GM10847 (cell line): Measurements from ENCODE around the gene PHEX.

Source experiments
- POLR2A ChIP-seq: IDR thresholded peaks from 2 replicates; pipeline ENCODE4 v1.6.1; 2011; ENCODE audit not compliant: insufficient read length; ENCODE audit errors: extremely low read depth

The PHEX gene

GRCh38 chrX:22069586-22069985 is 37.5 kb downstream of the PHEX start:
- TF ChIP-seq POLR2A, result no peak

GRCh38 chrX:22073928-22074327 is 41.8 kb downstream of the PHEX start:
- TF ChIP-seq POLR2A, result no peak

DNA sequence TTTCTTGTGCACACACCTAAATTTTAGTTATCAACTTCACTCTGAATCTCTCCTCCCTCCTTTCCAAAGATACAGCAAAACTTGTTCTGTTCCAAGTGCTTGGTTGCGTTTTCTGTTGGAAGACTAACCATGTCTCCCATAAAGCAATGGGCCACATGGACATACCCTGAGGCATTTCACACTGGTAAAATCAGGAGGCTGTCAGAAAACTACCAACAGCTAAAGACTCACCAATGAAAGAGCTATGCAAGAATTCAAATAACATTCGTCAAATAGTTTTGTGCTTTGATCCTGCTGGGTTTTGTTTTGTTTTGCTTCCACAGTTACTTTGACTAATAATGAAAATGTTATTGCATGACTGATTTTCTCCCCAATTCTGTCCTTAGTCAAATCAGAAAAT is 46.0 kb downstream of the PHEX start:
- no peak for TF ChIP-seq POLR2A

DNA sequence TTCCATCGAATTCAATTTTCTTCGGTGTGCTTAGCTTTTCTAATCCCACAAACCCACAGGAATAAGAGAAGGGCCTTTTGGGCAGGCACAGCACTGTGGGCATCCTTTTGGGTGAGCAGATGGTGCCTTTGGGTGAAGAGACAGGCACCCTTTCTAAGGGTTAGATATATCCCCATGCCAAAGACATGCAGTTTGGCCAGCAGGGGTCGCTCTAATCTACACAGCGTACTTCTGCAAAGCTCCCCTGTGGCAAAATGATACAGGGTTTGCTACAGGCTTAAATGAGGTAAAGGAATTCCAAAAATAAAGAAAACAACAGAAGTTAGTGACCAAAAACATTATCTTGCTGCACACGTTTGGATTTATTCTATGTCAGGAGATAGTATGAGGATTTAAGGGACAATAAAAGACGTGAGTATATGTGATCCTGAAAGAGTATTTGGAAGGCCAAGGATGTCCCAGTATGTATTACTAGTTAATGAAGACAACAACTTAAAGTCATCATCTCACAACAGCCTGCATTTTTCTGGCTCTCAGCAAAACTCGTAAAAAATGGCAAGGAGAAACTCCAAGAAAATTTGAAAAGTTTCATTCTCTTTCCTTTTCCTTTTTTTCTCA is 49.5 kb downstream of the PHEX start:
- TF ChIP-seq POLR2A, result no peak

- TF ChIP-seq POLR2A, result no peak
These were observed 53.9 kb downstream of the PHEX start for GRCh38 chrX:22086003-22086402.

GRCh38 chrX:22087011-22087557 is 55.0 kb downstream of the PHEX start:
- no peak for TF ChIP-seq POLR2A

- TF ChIP-seq POLR2A, result no peak
These were observed 56.2 kb downstream of the PHEX start for GRCh38 chrX:22088326-22088725.

DNA sequence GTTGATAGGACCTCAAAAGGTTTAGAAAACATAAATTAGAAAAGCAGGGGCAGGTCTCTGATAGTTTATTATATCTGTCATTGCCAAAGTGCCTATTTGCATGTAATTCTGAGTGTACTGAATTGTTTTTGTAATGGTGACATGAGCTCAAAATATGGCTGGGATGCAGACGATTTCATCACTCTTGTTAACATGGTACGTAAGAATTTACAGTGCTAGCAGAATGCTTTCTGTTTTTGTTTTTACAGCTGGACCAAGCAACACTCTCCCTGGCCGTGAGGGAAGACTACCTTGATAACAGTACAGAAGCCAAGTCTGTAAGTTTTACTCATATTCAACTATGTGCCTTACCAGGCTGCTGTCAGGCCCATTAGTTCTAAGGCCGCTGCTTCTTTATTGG is 58.1 kb downstream of the PHEX start:
- TF ChIP-seq POLR2A, result no peak

- TF ChIP-seq POLR2A, result no peak
These were observed 61.4 kb downstream of the PHEX start for GRCh38 chrX:22093550-22093949.

DNA sequence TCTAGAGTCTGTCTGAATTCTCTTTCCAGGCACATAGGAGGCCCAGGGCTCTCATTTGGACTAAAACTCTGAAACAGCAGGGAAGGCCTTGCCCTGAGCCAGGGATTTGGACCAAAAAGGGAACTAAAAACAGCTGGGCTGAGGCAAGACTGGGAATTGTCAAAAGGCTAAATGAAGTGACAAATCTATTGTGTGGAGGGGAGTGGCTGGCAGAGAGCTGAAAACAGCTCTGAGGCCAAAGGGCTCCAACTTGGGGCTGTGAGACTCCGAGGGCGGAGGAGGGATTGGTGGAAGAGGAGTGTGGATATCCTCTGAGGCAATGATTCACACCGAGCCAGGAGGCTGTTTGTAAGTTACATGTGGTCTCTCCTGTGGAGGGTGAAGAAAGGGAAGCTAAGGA is 63.2 kb downstream of the PHEX start:
- TF ChIP-seq POLR2A, result no peak

GRCh38 chrX:22095856-22096255 is 63.7 kb downstream of the PHEX start:
- TF ChIP-seq POLR2A, result no peak

DNA sequence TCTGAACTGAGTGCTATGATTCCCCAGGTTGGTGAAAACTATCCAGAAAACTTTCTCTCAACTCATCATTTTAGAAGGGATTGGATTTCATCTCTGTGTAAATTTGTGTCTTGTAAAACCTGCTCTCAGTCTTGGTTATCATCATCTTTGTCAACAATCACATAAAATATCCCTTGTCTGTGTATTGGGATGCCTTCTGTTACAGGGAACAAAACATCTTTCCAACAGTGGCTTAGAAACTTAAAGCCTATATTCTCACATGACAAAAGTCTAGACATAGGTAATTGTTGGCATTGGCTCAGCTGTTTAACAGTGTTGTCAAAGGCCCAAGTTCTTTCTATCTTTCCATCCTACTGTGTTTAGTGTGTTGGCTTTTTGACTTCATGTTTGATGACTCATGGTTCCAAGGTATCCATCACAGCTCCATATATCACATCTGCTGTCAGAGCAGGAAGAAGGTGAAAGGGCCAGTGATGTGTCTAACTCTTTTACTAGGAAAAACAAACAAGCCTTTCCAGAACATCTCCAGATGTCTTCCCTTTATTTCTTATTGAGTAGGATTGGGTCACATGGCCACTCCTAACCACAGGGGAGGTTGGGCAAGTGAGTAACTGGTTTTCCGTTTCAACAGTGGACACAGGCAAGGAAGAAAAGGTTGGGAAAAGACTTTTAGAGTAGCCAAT is 65.0 kb downstream of the PHEX start:
- TF ChIP-seq POLR2A, result no peak

- TF ChIP-seq POLR2A, result no peak
These were observed 73.1 kb downstream of the PHEX start for GRCh38 chrX:22105231-22105630.

GRCh38 chrX:22105971-22106370 is 73.8 kb downstream of the PHEX start:
- TF ChIP-seq POLR2A, result no peak

GRCh38 chrX:22109442-22109841 is 77.3 kb downstream of the PHEX start:
- no peak for TF ChIP-seq POLR2A

GRCh38 chrX:22110729-22111494 is 78.8 kb downstream of the PHEX start:
- TF ChIP-seq POLR2A, result no peak
